ENCODE measurements around the gene USP53.

- no peak for TF ChIP-seq CTCF (IDR thresholded peaks at IDR 0.05)
- no peak for TF ChIP-seq POLR2A (IDR thresholded peaks at IDR 0.05)
Observed at GRCh38 chr4:119221412-119221811, 8.9 kb downstream of the USP53 start.

Data from testis (tissue), 2 donors.